HG03135 (cell line): ENCODE results near the gene SHROOM1.

Source experiments
- ATAC-seq: cut with Tn5 transposase; IDR thresholded peaks from one replicate; pipeline ENCODE4 v1.9.1; 2021; ENCODE audit warnings: mild to moderate bottlenecking, moderate library complexity; ENCODE audit not compliant: unreplicated experiment

The SHROOM1 gene

DNA sequence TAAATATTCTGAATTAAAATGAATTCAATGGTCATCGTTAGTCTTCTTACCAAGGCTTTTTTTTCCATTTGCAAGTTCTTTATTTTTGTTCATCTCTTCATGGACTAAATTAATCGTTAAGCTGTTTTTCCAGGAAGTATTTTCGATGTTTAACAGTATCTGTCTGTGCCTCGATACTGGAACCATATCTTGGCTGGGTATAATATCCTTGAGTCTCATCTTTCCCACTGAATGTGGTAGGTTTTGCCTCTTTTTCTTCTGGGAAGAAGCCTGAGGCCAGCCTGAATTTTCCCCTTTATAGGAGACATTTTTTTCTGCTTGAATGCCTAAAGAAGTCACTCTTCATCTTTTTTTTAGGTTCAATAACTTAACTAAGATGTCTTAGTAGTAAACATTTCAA is 49.4 kb downstream of the SHROOM1 start:
- ATAC-seq, result no peak

DNA sequence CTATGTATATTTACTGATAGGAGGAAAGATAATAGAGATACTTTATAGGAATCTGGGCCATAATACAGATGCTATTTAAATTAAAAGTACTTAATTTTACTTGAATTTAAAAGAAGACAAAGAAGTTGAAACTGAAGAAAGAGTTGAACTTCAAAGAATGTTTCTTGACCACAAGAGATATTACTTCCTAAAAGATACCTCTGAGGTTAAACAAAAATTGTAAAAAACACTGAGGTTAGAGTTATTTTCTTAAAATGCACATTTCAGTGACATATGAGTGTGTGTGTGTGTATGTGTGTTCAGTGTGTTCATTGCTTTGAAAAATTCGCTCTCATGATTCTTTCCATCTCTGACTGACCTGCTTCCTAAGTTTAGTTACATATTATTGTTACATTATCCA is 49.9 kb downstream of the SHROOM1 start:
- ATAC-seq, result no peak

GRCh38 chr5:132779961-132780360 is 50.5 kb downstream of the SHROOM1 start:
- no peak for ATAC-seq

GRCh38 chr5:132778856-132779255 is 51.6 kb downstream of the SHROOM1 start:
- ATAC-seq, result no peak

GRCh38 chr5:132778129-132778528 is 52.3 kb downstream of the SHROOM1 start:
- ATAC-seq, result no peak

DNA sequence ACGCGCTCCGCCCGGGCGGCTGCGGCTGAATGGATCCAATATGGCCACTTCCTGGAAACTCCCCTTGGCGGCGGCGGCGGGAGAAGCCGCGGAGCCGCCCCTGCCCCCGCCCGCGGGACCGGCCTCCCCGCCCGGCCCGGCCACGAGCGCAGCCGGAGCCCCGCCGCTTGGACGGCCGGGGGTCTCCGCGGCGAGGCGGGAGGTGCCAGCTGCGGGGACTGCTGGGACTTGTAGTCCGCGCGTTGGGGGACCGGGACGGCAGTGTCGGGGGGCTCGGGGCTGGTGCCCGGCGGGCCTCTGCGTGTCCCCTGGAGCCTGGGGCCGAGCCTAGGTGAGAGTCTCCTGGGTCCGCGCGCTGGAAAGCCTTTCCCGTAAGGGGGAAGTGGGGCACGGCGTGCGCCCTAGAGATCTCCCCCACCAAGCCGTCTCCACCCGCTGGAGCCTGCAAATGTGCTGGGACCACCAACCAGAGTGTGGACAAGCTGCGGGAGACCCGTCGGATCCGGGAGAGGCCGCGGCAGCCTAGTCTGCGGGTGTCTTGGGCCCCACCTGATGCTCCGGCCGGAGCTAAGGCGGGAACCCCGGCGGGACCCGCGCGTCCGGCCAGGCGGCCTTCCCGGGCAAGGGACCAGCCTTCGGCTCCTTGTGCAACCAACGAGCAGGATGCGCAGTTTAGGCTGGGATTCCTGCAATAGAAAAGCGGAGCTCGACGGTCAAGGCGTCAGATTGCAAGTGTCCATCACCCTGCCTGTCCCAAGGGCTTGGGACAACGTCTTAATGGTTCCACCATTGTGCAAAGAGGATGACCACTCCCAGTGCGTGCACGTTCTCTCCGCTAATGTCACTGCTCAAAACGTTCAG is 53.0 kb downstream of the SHROOM1 start, which contains the start of gene SEPTIN8:
TSS of gene SEPTIN8 (minus strand) at position 31 of the 861 bp plus-strand sequence. CDS start 102 bp downstream, outside the sequence.
- ATAC-seq, result peak; percentile 54

DNA sequence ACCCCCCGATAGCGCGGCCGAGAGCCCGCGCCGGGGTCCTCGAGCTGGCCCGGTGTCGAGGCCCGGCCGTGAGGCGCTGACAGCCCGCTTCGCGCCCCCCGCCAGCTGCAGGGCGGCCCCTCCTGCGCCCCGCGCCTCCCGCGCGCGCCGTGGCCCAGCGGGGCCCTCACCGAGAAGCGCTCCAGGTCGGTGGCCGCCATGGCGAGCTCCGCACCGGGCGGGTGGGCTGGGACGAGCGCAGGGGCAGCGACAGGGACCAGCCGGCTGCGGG is 53.6 kb downstream of the SHROOM1 start:
- peak; percentile 22 for ATAC-seq

DNA sequence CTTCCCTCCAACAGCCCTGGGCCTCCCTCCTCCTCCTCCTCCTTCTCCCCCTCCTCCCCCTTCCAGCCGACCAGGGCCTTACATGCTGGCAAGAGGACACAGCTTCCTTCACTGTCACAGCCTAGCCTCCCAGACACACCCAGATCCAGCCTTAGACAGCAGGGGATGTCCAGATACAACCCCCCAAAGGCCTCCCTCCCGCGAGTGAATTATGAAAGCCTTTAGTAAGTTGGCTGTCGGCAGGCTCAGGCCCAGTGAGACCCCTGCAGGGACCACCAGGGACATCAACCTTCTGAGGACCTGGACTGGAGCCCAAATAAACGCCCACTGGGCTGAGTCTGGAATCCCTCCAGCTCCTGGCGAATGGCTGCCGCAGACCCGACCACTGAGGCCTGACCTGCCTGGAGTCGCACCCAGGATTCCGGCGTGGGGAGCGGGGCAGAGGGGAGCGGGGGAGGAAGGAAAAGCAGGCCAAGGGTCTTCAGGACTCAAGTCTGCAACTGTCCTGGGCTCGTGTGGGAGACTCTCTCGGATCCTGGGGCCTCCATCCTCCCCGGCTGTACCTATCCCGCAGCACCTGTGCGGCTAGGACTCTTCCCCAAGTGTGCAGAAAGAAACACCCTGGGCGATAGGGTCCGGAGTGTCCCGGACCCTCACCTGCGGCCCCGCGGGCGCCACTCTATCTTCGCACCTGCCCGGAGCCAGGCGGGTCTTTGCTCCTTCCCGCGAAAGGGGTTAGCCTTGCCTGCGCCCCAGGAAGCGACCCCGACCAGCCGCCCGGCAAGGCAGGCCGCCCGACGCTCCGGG is 54.1 kb downstream of the SHROOM1 start:
- peak; percentile 17 for ATAC-seq

DNA sequence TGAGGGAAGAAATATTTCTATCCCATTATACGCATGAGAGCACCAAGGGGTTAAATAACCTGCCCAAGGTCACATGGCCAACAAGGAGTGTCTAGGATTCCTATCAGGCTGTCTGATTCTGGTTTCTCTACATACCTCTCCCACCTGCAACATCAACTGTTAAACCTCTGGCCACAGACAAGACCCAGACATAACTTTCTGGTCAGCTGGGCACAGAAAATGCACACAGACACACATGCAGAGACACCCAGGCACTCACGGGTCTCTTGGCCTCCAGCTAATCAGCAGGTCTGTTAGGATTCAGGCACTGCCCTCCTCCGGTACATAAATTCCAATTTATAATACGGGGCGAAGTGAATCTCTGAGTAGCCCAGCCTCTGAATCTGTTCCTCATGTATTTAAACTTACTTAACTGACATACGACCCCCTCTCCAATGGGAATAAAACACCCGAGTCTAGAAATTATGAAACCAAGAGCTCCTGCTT is 54.9 kb downstream of the SHROOM1 start:
- ATAC-seq, result no peak

DNA sequence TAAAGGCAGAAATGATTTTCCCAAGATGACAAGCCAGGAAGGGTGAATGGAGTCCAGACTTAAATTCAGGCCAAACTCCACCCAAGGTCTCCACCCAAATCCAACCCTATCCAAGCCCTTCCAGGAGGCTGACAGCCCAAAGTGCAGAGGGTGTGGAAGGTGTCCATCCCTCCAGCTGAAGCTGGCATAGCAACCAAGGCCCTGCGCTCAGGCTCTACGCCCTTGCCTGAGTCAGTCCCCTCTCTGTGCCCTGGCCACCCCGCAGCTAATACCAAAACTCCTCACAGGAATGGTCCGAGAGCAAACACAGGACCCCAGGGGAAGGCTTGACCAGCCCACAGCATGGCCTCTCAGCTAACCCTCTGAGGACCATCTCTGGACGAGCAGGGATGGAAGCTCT is 55.6 kb downstream of the SHROOM1 start:
- ATAC-seq, result no peak

DNA sequence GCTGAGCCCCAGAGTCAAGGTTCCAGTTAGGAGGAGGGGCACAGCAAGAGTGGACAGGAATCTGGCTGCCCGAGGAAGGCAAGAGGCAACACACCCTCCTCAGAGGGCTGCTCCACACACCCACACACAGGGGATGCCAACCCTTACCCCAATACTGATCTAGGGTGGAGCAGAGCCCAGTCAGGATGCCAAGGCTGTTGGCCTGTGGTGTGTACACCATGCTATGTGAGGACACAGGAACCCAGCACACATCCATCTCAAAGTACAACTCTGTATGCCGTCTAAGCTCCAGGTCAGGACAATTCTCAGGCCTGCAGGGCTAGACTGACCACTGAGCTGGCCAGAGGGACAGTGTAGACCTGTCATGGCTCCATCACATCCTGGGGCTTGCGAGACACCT is 56.0 kb downstream of the SHROOM1 start:
- no peak for ATAC-seq

GRCh38 chr5:132773601-132774355 is 56.7 kb downstream of the SHROOM1 start:
- ATAC-seq, result no peak

DNA sequence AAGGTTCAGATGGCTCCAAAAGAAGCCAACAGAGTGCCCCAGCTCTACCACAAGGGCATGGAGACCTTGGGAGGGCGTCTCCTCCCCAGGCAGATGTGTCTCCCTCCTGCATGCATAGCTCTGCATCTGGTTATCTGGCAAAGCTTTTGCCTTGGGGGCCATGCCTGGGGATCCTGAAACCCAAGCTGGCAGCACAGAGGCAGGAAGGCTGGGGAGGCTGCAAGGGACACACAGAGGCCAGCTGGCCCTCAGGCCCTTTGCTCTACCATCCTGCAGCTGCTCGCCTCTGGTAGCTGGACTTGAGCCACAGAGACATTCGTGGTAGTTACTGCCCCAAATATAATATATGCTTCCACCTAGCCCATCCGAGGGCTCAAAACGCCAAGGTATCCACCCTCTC is 57.3 kb downstream of the SHROOM1 start:
- ATAC-seq, result no peak

GRCh38 chr5:132772291-132773070 is 58.0 kb downstream of the SHROOM1 start:
- ATAC-seq, result no peak
